HepG2 (cell line): ENCODE measurements around the gene KCNQ2. TPM values are rescaled to one million over a fixed set of nuclear protein-coding genes. Genes with fewer than 3 reads are reported as not detected.

ENCODE experiments used
- ATRX ChIP-seq: sonication (generic); formaldehyde crosslinking; IDR thresholded peaks from 2 replicates; pipeline ENCODE4 v1.4.0; 2020; ENCODE audit warnings: missing genetic modification reagents, borderline replicate concordance
- BORCS8-MEF2B ChIP-seq: sonication (generic); formaldehyde crosslinking; IDR thresholded peaks from 2 replicates; pipeline ENCODE4 v1.8.0; 2022; ENCODE audit warnings: mild to moderate bottlenecking, missing genetic modification reagents
- GABPB1 ChIP-seq: IDR thresholded peaks from 2 replicates; pipeline ENCODE4 v1.6.1; 2016; ENCODE audit warnings: mild to moderate bottlenecking, missing genetic modification reagents, moderate library complexity, missing compliant biosample characterization
- GATAD1 ChIP-seq: IDR thresholded peaks from 2 replicates; pipeline ENCODE4 v1.6.1; 2016; ENCODE audit warnings: missing genetic modification reagents, missing compliant biosample characterization
- IKZF4 ChIP-seq: sonication (generic); formaldehyde crosslinking; IDR thresholded peaks from 2 replicates; pipeline ENCODE4 v1.5.1; 2020; ENCODE audit warnings: borderline replicate concordance, mild to moderate bottlenecking, low read depth, missing genetic modification reagents; ENCODE audit errors: not compliant biosample characterization
- JDP2 ChIP-seq: sonication (generic); formaldehyde crosslinking; IDR thresholded peaks from 2 replicates; pipeline ENCODE4 v1.8.1; 2022; ENCODE audit warnings: missing genetic modification reagents, borderline replicate concordance
- LRRFIP1 ChIP-seq: sonication (generic); formaldehyde crosslinking; conservative IDR thresholded peaks from 2 replicates; pipeline ENCODE4 v1.4.0; 2020; ENCODE audit warnings: missing genetic modification reagents
- MIER2 ChIP-seq: IDR thresholded peaks from 2 replicates; pipeline ENCODE4 v1.6.1; 2016; ENCODE audit warnings: missing biosample characterization, missing genetic modification reagents
- MLX ChIP-seq: IDR thresholded peaks from 2 replicates; pipeline ENCODE4 v1.6.1; 2016
- NFATC3 ChIP-seq: sonication (generic); formaldehyde crosslinking; IDR thresholded peaks from 2 replicates; pipeline ENCODE4 v1.5.1; 2020; ENCODE audit warnings: mild to moderate bottlenecking, missing genetic modification reagents
- POGZ ChIP-seq: sonication (generic); formaldehyde crosslinking; IDR thresholded peaks from 2 replicates; pipeline ENCODE4 v1.4.0; 2020; ENCODE audit warnings: mild to moderate bottlenecking, missing genetic modification reagents
- POLR2AphosphoS5 ChIP-seq: IDR thresholded peaks from 2 replicates; pipeline ENCODE4 v1.6.1; 2012; ENCODE audit warnings: low read depth, low read length
- RARA ChIP-seq: IDR thresholded peaks from 2 replicates; pipeline ENCODE4 v1.6.1; 2016; ENCODE audit warnings: missing genetic modification reagents, missing compliant biosample characterization
- RBM22 ChIP-seq: fragments of 200-400 bp; formaldehyde crosslinking; optimal IDR thresholded peaks from 2 replicates; pipeline ENCODE3; 2017; ENCODE audit warnings: mild to moderate bottlenecking, low read length, moderate library complexity
- TAF1 ChIP-seq: sonication (generic); formaldehyde crosslinking; IDR thresholded peaks from 2 replicates; pipeline ENCODE4 v1.4.0; 2020; ENCODE audit warnings: missing genetic modification reagents
- TOE1 ChIP-seq: sonication (generic); formaldehyde crosslinking; IDR thresholded peaks from 2 replicates; pipeline ENCODE4 v1.4.0; 2020; ENCODE audit warnings: mild to moderate bottlenecking, missing genetic modification reagents
- ZNF607 ChIP-seq: sonication (generic); formaldehyde crosslinking; IDR thresholded peaks from 2 replicates; pipeline ENCODE4 v1.5.1; 2020; ENCODE audit warnings: missing genetic modification reagents, mild to moderate bottlenecking, borderline replicate concordance
- ZNF619 ChIP-seq: sonication (generic); formaldehyde crosslinking; IDR thresholded peaks from 2 replicates; pipeline ENCODE4 v1.4.0; 2020; ENCODE audit warnings: mild to moderate bottlenecking, missing genetic modification reagents
- ZNF672 ChIP-seq: sonication (generic); formaldehyde crosslinking; IDR thresholded peaks from 2 replicates; pipeline ENCODE4 v1.8.1; 2022; ENCODE audit warnings: missing genetic modification reagents
- ZNF724P ChIP-seq: sonication (generic); formaldehyde crosslinking; IDR thresholded peaks from 2 replicates; pipeline ENCODE4 v1.8.0; 2022; ENCODE audit warnings: missing genetic modification reagents, borderline replicate concordance
- ZSCAN21 ChIP-seq: sonication (generic); formaldehyde crosslinking; IDR thresholded peaks from 2 replicates; pipeline ENCODE4 v1.8.0; 2022; ENCODE audit warnings: mild to moderate bottlenecking, missing genetic modification reagents, moderate library complexity, borderline replicate concordance
- polyA plus RNA-seq, 8 experiments: library from polyadenylated mRNA; depleted of rRNA in 3 of 8; stranded (reverse) in 7 of 8; unstranded in 1 of 8; fragments of >200 nt; fragmentation: Illumina TruSeq in 4 of 8; extraction: Trizol in 4 of 8; gene quantifications; 2 replicates each; pipeline versions ENCODE4 v1.2.1 to v1.2.3, GENCODE V29; 2011 to 2016; ENCODE audit warnings: low read depth in 4 of 8, missing spikeins in 1 of 8, mixed read lengths in 1 of 8; ENCODE audit not compliant: insufficient read depth in 1 of 8
- total RNA-seq, 5 experiments: library from RNA; depleted of rRNA; stranded (reverse); fragments of >200 nt; fragmentation: Illumina TruSeq; extraction: Trizol; gene quantifications; 2 replicates each; pipeline ENCODE4 v1.2.3, GENCODE V29; 2016; ENCODE audit warnings: low read depth in 1 of 5
- TF ChIP-seq, protein P1 (sequence below): sonication (generic); formaldehyde crosslinking; IDR thresholded peaks from 2 replicates; pipeline ENCODE4 v1.5.1; 2020; ENCODE audit warnings: mild to moderate bottlenecking, missing genetic modification reagents, borderline replicate concordance
- TF ChIP-seq, protein P2 (sequence below): sonication (generic); formaldehyde crosslinking; IDR thresholded peaks from 2 replicates; pipeline ENCODE4 v1.9.0; 2021; ENCODE audit warnings: missing genetic modification reagents, borderline replicate concordance
- TF ChIP-seq, protein P3 (sequence below): IDR thresholded peaks from 2 replicates; pipeline ENCODE4 v1.6.1; 2016; ENCODE audit warnings: low read depth, borderline replicate concordance

KCNQ2 gene
- total and polyA plus RNA-seq, 2 of the 13 experiments (the other 11 are each of a cell fraction or from before 2014, with no cell fraction given): not detected

DNA sequence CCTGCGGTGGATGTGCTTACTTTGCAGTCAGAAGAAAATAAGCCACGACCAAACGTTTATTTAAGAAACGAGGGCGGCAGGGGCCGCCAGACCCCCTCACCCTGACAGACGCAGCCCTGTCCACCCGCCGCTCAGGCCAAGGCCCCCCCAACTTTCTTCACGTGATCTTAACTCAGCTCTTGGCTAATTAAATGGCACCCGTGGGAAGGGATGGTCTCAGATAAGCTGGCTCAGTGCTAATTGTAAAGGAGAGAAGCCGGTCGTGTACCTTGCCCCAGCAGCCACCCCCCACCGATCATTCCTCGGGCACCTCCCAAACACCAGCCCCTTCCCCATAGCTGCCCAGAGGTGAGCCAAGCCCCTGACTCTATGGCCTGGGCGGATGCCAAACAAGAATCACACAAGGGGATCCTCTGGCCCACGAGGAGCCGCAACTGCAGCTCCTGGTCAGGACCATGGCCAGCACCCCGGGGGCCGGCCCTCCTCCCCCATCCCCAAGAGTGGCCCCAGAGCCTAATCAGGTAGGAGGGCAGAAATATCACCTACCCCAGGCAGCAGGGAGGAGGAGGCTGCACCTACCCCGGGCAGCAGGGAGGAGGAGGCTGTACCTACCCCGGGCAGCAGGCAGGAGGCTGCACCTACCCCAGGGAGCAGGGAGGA, 11.2 kb downstream of the KCNQ2 start (continued):
- TF ChIP-seq MLX (CRISPR knock-in tag) (no peak), BORCS8-MEF2B (peak; percentile 73; the same call in 1 of the 2 replicates), TAF1 (CRISPR knock-in tag) (no peak), JDP2 (CRISPR knock-in tag) (no peak), TOE1 (CRISPR knock-in tag) (no peak), IKZF4 (CRISPR knock-in tag) (peak; percentile 48), ZNF672 (CRISPR knock-in tag) (no peak), POLR2AphosphoS5 (no peak), NFATC3 (no peak), ATRX (CRISPR knock-in tag) (no peak), GATAD1 (CRISPR knock-in tag) (no peak), ZNF607 (CRISPR knock-in tag) (0 out of 2 replicates have a peak, but pooled peaks have one; percentile 31), MIER2 (CRISPR knock-in tag) (peak; percentile 94), ZSCAN21 (0 out of 2 replicates have a peak, but pooled peaks have one; percentile 33), ZNF619 (no peak), ZNF724P (CRISPR knock-in tag) (no peak), RBM22 (no peak), POGZ (CRISPR knock-in tag) (no peak), GABPB1 (CRISPR knock-in tag) (no peak), RARA (CRISPR knock-in tag) (0 out of 2 replicates have a peak, but pooled peaks have one; percentile 13), LRRFIP1 (CRISPR knock-in tag) (no peak)
- TF ChIP-seq, protein P1, sequence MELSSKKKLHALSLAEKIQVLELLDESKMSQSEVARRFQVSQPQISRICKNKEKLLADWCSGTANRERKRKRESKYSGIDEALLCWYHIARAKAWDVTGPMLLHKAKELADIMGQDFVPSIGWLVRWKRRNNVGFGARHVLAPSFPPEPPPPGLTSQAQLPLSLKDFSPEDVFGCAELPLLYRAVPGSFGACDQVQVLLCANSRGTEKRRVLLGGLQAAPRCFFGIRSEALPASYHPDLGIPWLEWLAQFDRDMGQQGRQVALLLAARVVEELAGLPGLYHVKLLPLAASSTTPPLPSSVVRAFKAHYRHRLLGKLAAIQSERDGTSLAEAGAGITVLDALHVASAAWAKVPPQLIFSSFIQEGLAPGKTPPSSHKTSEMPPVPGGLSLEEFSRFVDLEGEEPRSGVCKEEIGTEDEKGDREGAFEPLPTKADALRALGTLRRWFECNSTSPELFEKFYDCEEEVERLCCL (CRISPR knock-in tag): no peak
- TF ChIP-seq, protein P2, sequence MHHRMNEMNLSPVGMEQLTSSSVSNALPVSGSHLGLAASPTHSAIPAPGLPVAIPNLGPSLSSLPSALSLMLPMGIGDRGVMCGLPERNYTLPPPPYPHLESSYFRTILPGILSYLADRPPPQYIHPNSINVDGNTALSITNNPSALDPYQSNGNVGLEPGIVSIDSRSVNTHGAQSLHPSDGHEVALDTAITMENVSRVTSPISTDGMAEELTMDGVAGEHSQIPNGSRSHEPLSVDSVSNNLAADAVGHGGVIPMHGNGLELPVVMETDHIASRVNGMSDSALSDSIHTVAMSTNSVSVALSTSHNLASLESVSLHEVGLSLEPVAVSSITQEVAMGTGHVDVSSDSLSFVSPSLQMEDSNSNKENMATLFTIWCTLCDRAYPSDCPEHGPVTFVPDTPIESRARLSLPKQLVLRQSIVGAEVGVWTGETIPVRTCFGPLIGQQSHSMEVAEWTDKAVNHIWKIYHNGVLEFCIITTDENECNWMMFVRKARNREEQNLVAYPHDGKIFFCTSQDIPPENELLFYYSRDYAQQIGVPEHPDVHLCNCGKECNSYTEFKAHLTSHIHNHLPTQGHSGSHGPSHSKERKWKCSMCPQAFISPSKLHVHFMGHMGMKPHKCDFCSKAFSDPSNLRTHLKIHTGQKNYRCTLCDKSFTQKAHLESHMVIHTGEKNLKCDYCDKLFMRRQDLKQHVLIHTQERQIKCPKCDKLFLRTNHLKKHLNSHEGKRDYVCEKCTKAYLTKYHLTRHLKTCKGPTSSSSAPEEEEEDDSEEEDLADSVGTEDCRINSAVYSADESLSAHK: no peak
- TF ChIP-seq, protein P3, sequence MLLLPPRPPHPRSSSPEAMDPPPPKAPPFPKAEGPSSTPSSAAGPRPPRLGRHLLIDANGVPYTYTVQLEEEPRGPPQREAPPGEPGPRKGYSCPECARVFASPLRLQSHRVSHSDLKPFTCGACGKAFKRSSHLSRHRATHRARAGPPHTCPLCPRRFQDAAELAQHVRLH (CRISPR knock-in tag): no peak
